Osteocyte (in vitro differentiated cells): Measurements from ENCODE around the gene GRB14. TPM values are rescaled to one million over a fixed set of nuclear protein-coding genes. Genes with fewer than 3 reads are reported as not detected.

Experiments used
- DNase-seq: peaks from one replicate; pipeline ENCODE4 v3.0.0; 2021; ENCODE audit warnings: mixed read lengths; ENCODE audit not compliant: unreplicated experiment; ENCODE audit errors: extremely low spot score
- H3K27ac Mint-ChIP-seq: one replicate; pipeline ENCODE4 v1.8.0; 2021; ENCODE audit warnings: mild to moderate bottlenecking, mixed read lengths; ENCODE audit not compliant: unreplicated experiment
- H3K27me3 Mint-ChIP-seq: one replicate; pipeline ENCODE4 v1.8.0; 2021; ENCODE audit warnings: mixed read lengths; ENCODE audit not compliant: unreplicated experiment
- H3K36me3 Mint-ChIP-seq: one replicate; pipeline ENCODE4 v1.8.0; 2021; ENCODE audit warnings: mixed read lengths; ENCODE audit not compliant: unreplicated experiment
- H3K4me1 Mint-ChIP-seq: one replicate; pipeline ENCODE4 v1.8.0; 2021; ENCODE audit warnings: mixed read lengths; ENCODE audit not compliant: unreplicated experiment
- H3K4me3 Mint-ChIP-seq: one replicate; pipeline ENCODE4 v1.8.0; 2021; ENCODE audit warnings: mild to moderate bottlenecking, moderate library complexity, mixed read lengths; ENCODE audit not compliant: unreplicated experiment
- H3K9me3 Mint-ChIP-seq: one replicate; pipeline ENCODE4 v1.8.0; 2021; ENCODE audit warnings: mixed read lengths; ENCODE audit not compliant: unreplicated experiment
- total RNA-seq: library from RNA; stranded (reverse); gene quantifications from 2 replicates; pipeline ENCODE4 v1.2.1, GENCODE V29; 2021
- TF ChIP-seq, protein P1 (sequence below): fragments of 200-600 bp; sonication (generic); IDR thresholded peaks from 2 replicates; pipeline ENCODE4 v1.5.0; 2021; ENCODE audit warnings: antibody characterized with exemption, mild to moderate bottlenecking, moderate library complexity

Gene GRB14
- total RNA-seq, 1 donor from 2014 or later, result 0.83 TPM

DNA sequence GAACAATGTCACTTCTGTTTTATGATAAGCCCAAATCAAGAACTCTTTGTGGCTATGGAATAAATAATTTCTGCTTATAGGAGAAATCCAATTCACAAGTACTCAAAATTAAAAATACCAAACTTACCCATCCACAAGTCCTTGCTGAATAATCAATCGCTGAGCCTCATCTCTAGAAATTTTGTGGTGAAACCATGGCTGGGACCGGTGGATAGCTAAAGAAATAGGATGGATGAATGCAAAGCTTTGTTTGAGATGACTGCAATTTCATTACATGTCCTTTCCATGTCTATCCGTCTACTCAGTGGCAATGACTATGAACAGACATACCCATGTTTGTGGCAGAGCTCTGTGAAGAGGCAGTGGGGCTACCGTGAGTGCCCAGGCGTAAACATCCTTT is 124.4 kb downstream of the GRB14 start:
- H3K27me3 Mint-ChIP-seq, result no peaks in the 10 kb centered on the region
- no peak overlapping the region for H3K27ac Mint-ChIP-seq
- TF ChIP-seq, protein P1, sequence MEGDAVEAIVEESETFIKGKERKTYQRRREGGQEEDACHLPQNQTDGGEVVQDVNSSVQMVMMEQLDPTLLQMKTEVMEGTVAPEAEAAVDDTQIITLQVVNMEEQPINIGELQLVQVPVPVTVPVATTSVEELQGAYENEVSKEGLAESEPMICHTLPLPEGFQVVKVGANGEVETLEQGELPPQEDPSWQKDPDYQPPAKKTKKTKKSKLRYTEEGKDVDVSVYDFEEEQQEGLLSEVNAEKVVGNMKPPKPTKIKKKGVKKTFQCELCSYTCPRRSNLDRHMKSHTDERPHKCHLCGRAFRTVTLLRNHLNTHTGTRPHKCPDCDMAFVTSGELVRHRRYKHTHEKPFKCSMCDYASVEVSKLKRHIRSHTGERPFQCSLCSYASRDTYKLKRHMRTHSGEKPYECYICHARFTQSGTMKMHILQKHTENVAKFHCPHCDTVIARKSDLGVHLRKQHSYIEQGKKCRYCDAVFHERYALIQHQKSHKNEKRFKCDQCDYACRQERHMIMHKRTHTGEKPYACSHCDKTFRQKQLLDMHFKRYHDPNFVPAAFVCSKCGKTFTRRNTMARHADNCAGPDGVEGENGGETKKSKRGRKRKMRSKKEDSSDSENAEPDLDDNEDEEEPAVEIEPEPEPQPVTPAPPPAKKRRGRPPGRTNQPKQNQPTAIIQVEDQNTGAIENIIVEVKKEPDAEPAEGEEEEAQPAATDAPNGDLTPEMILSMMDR, result no peak
- DNase-seq, result no peak
- no peak overlapping the region for H3K4me3 Mint-ChIP-seq
- no peaks in the 10 kb centered on the region for H3K36me3 Mint-ChIP-seq
- no peaks in the 10 kb centered on the region for H3K9me3 Mint-ChIP-seq
- H3K4me1 Mint-ChIP-seq, result peaks cover 4% of the 10 kb centered on the region

GRCh38 chr2:164496421-164496820 is 124.9 kb downstream of the GRB14 start:
- Mint-ChIP-seq H3K36me3 (no peaks in the 10 kb centered on the region), H3K9me3 (no peaks in the 10 kb centered on the region), H3K4me1 (peaks cover 4% of the 10 kb centered on the region), H3K27me3 (no peaks in the 10 kb centered on the region), H3K27ac (no peak overlapping the region), H3K4me3 (no peak overlapping the region)
- TF ChIP-seq, protein P1, result no peak
- no peak for DNase-seq

GRCh38 chr2:164495491-164496223 is 125.6 kb downstream of the GRB14 start:
- DNase-seq, result no peak
- no peaks in the 10 kb centered on the region for H3K36me3 Mint-ChIP-seq
- H3K27ac Mint-ChIP-seq, result no peak overlapping the region
- H3K27me3 Mint-ChIP-seq, result no peaks in the 10 kb centered on the region
- H3K4me1 Mint-ChIP-seq, result peaks cover 4% of the 10 kb centered on the region
- H3K9me3 Mint-ChIP-seq, result no peaks in the 10 kb centered on the region
- H3K4me3 Mint-ChIP-seq, result no peak overlapping the region
- TF ChIP-seq, protein P1, result peak; percentile 71

DNA sequence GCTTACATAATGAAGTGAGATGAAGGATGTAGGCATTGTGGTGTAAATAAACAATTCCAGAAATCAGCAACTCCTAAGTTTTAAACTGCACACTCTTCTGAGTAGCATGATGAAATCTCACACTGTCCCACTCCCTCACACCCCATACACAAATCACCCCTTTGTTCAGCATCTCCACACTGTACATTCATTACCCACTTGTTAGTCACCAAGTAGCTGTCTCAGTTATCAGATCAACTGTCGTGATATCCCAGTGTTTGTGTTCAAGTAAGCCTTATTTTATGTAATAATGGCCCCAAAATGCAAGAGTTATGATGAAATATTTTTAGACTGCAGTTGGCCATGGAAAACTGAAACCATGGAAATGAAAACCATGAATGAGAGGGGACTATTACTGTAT is 135.7 kb downstream of the GRB14 start:
- no peaks in the 10 kb centered on the region for H3K36me3 Mint-ChIP-seq
- no peak overlapping the region for H3K4me3 Mint-ChIP-seq
- H3K4me1 Mint-ChIP-seq, result no peaks in the 10 kb centered on the region
- no peak for DNase-seq
- peaks cover 2% of the 10 kb centered on the region for H3K27me3 Mint-ChIP-seq
- no peak overlapping the region for H3K27ac Mint-ChIP-seq
- H3K9me3 Mint-ChIP-seq, result no peaks in the 10 kb centered on the region
- TF ChIP-seq, protein P1, result no peak

- no peak overlapping the region for H3K4me3 Mint-ChIP-seq
- H3K27me3 Mint-ChIP-seq, result peaks cover 7% of the 10 kb centered on the region
- no peak overlapping the region for H3K27ac Mint-ChIP-seq
- TF ChIP-seq, protein P1, result peak; percentile 78
- no peak for DNase-seq
- H3K9me3 Mint-ChIP-seq, result no peaks in the 10 kb centered on the region
- H3K4me1 Mint-ChIP-seq, result no peaks in the 10 kb centered on the region
- no peaks in the 10 kb centered on the region for H3K36me3 Mint-ChIP-seq
Measured at GRCh38 chr2:164479460-164479859, 141.8 kb downstream of the GRB14 start.
